HG03066 (cell line): Measurements from ENCODE around the gene ISG20L2.

Source experiments
- ATAC-seq: cut with Tn5 transposase; IDR thresholded peaks from one replicate; pipeline ENCODE4 v1.9.1; 2021; ENCODE audit warnings: low read depth; ENCODE audit not compliant: unreplicated experiment

The ISG20L2 gene

GRCh38 chr1:156755527-156755950 lies 27.0 kb upstream of the ISG20L2 start:
- no peak for ATAC-seq

DNA sequence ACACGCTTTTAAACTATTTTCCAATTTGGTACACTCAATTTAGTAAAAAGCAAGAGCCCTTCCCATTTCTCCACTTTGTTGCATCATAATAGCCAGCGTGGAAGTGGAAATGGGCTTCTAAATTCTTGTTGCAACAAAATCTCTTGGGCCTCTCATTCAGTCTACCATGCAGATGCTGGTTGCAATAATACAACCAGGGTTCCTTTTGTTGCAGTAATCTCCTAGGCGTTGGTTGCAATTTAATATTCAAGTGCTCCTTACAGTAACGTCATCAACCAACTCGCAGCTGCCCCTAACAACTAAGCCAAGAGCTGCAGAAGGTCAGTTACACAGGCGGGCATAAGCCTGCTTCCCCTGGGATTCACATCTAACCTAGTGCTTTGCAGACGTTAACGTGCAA lies 25.7 kb upstream of the ISG20L2 start:
- no peak for ATAC-seq

DNA sequence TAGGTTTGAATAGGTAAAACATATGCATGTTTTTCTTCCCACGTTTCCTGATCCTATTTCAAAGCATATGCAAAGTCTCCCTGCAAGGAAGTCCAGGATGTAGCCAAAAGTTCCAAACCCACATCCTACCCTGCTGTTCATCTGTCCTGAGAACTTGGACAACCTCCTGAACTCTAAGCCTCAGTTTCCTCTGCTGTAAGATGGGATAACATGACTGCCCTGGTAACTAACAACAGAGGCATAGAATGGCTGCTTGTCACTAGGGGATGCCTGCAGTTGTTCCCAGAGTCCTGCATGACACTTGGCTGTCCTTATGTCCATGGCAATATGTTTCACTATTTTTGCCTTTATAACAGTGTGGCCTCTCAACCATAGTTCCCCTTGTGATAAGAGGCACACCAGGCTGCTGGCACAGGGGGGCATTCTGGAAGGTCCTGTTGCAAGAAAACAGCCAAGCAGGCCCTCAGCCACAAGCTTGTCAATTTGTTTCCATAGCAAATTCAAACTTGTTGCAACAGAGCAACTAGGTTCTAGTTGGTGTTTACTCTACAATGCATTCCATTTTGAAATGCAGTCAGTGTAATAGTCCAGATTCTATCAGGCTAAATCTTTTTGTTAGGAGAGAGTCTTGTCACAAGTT lies 24.4 kb upstream of the ISG20L2 start:
- ATAC-seq, result no peak

DNA sequence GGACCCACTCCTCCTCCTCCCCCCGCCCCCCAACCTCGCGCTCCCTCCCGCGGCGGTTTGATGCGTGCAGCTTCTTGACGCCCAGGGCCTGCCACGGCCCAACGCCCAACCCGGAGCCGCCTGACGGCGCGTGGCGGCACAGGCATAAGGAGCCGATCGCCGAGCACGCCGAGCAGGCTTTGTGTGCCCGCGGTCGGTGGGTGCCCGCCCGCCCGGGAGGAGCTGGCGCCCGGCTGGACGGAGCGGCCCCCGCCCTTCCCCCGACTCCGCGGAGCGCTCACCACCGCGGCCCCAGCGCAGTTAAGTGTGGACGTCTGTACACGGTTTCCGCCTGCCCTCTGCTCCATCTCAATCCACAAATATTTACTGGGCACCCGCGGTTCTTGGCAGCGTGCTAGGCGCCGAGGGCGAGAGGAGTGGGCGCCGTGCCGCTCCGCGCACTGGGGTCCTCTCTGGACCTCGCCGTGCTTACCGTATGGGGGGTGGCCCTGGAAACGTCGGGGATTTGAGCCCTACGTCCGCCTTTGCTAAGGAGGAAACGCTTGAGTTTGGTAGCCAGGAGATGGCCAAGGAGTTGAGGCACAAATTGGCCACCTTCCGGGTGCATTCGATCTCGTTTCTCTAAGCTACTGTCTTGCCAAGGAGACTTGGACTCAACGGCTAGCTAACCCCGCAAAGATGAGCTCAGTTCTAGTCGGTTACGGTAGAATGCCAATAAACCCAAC lies 23.4 kb upstream of the ISG20L2 start:
- ATAC-seq, result peak; percentile 60

DNA sequence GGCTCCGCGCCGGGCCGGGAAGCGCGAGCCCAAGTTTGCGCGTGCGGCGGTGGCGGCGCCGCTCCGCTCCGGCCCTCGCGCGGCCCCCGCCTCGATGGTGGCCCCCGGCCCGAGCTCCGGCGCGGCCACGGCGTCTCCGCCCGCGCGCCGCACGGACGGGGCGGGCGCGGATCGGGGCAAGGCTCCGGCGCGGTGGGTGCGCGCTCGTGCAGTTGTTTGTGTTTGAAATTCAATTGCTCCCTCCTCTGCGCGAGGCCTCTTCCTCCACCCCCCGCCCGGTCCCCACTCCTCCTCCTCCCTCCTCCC lies 22.8 kb upstream of the ISG20L2 start, which contains the start of gene HDGF:
Gene HDGF, minus strand, starts transcription at position 225 of the 306 bp plus-strand sequence. CDS start 246 bp downstream, outside the sequence.
- ATAC-seq, result no peak

GRCh38 chr1:156750711-156751450 lies 22.3 kb upstream of the ISG20L2 start:
- no peak for ATAC-seq

GRCh38 chr1:156750191-156750672 lies 21.7 kb upstream of the ISG20L2 start:
- no peak for ATAC-seq

- no peak for ATAC-seq
Observed at GRCh38 chr1:156749419-156750118, 21.0 kb upstream of the ISG20L2 start.

- no peak for ATAC-seq
Observed at GRCh38 chr1:156748670-156749418, 20.3 kb upstream of the ISG20L2 start.

GRCh38 chr1:156747742-156748669 lies 19.4 kb upstream of the ISG20L2 start:
- no peak for ATAC-seq

DNA sequence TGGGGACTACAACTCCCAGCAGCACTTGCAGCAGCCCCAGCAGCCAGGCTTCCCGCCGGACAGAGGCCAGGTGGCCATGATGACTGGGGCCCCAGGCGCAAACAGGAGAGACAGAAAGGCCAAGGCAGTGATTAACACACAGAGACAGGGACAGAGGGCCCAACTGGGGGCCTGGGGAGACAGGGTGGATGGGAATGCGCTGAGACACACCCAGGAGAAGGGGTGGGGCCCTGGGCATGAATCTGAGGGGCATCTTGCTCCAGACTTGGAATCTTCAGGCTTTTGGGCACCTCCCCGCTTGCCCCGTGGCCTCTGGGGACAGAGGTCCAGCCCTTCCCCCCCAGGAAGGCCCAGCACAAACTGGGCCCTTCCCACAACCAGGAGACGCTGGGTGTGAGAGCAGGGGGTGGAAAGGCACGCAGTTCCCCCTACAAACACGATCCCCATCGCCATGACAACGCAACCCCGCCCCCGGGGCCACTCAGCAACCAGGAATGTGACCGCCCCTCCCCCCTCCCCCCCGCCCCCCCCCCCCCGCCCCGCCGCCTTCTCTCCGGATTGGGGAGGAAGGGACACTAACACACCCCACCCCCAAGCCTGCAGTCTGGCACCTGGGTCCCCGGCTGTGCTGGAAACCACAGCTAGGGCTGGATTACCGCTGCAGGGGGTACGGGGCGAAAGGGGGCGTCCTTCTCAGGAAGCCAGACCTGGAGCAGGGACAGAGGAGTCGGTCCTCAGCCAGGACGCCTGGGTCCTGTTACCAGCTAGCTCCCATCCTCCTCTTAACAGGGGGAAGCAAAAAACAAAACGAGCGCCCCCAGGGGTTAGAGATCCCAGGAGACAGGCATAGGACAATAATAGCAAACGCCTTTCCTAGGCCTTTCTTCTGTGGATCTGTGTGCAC lies 18.4 kb upstream of the ISG20L2 start:
- ATAC-seq, result no peak

DNA sequence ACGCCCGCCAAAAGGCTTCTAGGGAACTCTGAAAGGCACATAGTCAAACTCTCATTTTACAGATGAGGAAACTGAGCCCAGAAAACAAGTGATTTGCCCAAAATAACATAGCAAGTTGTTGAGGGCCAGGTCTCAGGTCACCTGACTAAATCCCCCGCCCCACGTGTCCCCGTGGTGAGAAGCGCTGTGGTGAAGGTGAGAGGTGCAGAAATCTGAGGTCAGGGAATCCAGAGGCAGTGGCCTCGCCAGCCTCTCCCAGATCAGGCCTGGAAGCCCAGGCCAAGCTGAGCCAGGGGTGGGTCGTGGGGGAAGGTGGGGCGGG lies 17.8 kb upstream of the ISG20L2 start:
- no peak for ATAC-seq

DNA sequence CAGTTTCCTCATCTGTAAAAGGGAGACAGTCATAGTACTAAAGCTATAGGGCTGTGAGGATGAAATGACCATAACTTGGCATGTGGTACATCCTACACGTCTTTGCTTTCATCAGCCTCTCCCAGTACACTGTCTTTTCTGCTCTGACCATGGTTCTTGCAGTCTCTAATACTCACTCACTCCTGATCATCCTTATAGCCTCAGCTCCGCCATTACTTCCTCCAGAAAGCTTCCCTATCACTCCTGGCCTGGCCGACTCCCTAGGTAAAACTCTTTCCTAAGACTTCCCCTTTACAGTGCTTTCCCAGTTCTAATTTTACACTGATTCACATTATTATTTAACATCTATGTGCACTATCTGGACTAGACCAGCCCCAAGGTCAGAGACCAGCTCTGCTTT lies 17.3 kb upstream of the ISG20L2 start:
- ATAC-seq, result no peak

DNA sequence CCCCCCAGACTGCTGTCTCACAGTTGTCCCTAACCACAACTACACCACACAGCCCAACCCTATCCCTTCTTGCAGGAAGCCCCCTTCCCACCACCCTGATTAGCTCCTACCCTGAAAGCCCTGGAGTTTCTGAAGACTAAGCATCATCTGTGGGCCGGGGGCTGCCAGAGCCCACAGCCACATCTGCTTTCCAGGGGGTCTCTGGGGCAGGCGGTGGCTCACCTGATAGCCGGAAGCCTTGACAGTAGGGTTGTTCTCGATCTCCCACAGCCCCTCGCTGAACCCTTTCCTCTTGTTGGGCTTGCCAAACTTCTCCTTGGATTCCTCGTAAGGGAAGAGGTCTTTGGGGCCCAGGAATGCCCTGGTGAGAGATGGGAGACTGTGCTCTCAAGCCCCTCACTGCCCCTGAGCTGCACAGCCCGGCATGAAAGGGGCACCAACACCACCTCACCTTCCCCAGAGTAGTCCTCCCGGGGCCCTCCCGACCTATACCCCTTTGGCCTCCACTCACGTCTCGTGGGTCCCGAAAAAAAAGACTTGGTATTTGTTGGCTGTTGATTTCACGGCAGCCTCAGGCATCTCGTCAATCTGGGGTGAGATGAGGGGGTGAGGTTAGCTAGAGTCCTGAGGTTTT lies 16.3 kb upstream of the ISG20L2 start:
- ATAC-seq, result no peak

GRCh38 chr1:156744344-156744743 lies 15.8 kb upstream of the ISG20L2 start:
- ATAC-seq, result no peak

DNA sequence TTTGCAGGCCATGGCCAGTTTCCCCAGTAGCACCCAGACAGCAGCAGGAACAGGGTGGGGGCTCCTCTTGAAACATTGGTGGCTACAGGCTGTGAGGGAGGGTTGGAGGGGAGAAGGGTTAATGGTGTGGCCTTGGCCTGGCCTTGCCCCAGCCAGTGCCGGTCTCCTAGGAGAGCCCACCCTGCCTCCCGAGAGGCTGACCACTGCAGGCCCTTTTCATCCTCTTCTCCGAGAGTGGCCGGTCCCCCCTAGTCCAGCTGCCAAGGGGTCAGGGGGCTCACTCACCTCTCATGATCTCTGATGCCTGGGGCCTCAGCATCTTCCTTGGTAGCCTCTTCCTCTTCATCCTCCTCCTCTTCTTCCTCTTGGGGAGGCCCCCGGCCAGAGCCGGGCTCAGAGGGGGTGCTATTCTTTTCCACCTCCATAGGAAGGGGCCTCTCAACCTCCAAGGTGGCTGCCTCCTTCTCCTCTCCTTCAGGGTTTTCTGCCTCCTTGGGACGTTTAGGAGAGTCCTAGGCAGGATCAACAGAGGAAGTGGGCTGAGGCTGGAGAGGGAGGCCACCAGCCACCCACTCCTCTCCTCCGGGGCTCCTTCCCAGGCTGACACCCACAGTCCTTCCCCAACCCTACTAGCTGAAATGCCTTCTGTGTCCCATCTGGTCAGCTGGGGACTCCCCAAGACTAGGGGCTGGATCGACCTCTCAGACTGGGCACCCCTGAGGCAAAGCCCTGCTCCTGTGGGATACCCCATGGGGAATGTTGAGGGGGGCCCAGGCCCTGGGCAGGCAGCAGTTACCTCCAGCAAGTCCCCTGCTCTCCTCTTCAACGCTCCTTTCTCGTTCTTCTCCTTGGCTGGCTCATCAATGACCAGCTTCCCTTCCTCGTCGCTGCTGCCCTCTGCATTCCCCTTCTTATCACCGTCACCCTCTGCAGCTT lies 15.1 kb upstream of the ISG20L2 start:
- ATAC-seq, result no peak

DNA sequence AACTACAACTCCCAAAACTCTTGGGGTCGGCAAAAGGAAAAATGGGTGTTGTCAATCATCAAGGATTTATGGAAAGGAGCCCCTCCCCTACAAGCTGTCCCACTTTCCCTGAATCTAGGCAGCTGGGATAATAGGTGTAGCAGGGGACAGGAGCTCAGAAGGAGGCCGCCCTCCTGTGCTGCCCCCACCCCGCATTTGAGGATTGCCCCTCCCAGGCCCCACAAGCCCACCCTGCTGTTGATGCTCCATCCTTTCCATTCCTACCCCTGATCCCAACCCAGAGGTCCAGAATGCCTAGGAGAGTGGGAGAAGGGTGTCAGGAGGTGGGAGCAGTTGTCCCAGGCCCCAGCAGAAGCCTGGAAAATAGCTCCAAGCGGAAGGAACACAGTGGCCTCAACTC lies 14.2 kb upstream of the ISG20L2 start:
- no peak for ATAC-seq
